GM12873 (cell line): ENCODE results near the gene THSD4.

Source experiments
- TF ChIP-seq, protein P1 (sequence below): IDR thresholded peaks from 2 replicates; pipeline ENCODE4 v1.5.1; 2012; ENCODE audit warnings: low read depth, mild to moderate bottlenecking, moderate library complexity, low read length, control low read depth; ENCODE audit not compliant: insufficient read depth; ENCODE audit errors: missing control alignments

Gene THSD4

DNA sequence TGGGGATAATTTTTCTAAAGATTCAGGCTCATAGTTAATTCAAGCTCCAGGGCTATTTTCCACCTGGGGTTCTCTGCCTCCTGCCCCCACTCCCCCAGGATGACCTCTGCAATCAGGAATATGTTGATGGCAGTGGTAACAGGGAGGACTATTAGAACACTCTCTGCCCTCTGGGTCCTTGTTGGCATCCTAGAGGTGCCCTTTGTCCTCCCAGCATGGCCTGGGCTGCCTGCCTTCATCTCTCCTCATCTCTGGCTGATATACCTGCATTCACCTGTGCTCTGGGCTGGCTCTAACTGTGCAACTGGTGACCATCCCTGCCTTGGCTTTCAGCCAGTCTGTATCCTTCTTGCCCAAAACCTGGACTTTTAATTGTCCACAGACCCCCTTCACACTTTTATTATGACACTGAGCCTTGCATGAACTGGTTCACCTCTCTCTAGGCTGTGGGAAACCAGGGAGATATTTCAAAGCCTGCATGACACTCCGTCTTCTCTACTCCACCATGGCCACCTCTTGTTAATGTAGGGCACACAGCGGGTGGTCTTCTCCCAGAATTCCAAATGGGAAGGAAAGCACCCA is 199.8 kb downstream of the THSD4 start:
- TF ChIP-seq, protein P1, sequence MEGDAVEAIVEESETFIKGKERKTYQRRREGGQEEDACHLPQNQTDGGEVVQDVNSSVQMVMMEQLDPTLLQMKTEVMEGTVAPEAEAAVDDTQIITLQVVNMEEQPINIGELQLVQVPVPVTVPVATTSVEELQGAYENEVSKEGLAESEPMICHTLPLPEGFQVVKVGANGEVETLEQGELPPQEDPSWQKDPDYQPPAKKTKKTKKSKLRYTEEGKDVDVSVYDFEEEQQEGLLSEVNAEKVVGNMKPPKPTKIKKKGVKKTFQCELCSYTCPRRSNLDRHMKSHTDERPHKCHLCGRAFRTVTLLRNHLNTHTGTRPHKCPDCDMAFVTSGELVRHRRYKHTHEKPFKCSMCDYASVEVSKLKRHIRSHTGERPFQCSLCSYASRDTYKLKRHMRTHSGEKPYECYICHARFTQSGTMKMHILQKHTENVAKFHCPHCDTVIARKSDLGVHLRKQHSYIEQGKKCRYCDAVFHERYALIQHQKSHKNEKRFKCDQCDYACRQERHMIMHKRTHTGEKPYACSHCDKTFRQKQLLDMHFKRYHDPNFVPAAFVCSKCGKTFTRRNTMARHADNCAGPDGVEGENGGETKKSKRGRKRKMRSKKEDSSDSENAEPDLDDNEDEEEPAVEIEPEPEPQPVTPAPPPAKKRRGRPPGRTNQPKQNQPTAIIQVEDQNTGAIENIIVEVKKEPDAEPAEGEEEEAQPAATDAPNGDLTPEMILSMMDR, result no peak

DNA sequence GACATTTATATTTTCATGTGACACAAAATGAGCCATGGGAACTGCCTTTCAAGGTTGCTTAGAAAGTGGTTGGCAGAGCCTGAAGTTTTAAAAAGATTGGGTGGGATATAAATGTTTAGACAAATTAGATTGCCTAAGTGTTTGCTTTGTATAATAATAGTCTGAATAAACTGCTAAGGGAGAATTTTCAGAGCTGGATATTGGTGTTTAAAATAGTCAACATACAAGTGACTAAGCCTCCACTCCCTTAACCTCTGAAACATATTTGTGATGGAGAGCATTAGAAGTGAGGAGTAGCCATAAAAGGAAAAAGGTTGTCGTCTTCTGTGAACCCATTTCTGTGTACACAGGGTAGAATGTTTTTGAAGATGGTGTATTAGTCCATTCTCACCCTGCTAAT is 201.6 kb downstream of the THSD4 start:
- TF ChIP-seq, protein P1, result no peak

DNA sequence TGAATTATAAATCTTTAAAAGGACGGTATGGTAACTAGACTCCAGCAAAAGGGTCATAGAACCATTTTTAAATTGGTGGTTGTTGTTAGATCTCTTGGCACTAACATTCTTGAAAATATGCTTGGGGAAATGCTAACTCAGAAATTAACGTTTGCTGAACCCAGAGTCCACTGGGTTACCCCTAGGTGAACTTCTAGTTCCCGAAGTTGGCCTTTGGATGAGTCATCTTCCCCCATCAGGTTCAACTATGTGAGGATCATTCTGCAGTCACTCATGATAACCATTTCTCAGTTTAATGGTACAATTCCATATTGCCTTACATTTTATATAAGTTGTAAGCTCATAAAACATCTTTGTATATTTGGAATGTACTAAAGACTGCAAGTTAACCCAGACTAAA is 204.7 kb downstream of the THSD4 start:
- TF ChIP-seq, protein P1, result no peak

DNA sequence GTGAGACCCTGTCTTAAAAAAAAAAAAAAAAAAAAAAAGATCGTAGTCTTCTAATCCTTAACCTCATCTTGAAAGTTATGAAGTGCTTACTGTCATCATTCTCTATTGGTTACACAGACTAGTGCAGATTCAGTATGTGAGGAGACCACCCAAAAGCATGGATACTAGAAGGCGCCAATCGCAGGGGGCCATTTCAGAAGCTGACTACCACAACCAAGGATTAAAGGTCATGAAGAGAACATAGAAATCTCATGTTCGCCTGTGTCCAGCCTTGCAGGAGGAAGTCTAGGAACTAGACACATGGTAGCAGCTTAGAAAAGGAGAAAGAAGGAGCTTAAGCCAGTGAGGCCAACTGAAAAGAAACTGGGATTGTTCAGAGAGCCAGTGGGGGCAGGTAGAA is 207.8 kb downstream of the THSD4 start:
- TF ChIP-seq, protein P1, result no peak

DNA sequence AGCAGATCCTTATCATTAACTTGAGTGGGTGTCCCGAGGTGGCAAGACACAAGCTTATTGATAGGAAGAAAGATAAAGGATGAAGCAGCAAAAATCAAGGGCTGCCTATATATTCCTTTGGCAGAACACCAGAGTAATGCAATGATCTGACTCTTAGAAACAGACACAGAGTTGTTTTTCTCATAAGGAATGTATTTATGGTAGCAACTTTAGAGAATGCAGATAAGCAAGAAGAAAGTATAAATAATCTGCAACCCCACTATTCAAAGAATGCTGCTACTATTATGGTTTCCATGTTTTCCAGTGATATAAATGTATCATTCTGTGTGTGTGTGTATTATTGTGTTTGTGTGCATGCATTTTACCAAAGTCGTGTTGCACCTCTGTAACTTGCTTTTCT is 208.3 kb downstream of the THSD4 start:
- TF ChIP-seq, protein P1, result no peak

DNA sequence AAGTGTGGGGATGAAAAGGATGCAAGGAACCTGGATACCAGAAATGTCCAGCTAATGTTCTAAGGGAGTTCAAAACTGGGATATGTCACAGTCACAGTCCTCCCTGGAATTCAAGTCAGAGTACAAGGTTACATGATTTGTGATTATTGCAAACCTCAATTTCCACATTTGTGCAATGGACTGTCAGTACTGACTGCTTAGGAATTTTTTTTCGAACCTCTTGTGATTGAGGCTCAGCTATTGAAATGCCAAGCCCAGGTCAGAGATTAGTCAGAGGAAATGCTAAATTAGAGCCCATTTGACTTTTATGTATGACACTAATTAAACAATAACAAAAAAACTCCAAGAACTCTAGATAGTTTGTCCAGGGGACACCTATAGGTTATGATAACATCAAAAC is 210.2 kb downstream of the THSD4 start:
- TF ChIP-seq, protein P1, result no peak

DNA sequence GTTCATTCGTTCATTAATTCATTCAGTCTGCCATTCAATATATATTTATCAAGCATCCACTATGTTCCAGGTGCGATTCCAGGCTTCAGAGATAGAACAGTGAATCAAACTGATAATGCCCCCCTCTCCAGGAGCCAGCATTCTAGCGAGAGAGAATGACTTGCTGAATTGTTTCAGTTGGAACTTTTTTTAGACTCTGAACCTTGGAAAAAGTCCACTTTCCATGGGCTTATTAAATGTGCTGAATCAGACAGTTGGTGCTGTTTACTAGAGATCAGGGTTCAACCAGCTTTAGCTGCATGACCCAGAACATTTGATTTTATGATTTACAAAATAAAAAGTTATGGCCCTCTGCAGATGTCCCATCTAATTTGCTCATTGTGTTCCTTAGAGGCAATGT is 213.2 kb downstream of the THSD4 start:
- TF ChIP-seq, protein P1, result no peak
